SK-N-SH treated with all-trans-retinoic acid at 6 μM for 48 hours (cell line): ENCODE results near the gene TAF1C.
A peak's percentile ranks its signal among the peaks of the same experiment; 100 is the strongest.
"Not testable (repeated sequence)": the region's sequence is repeated elsewhere in the genome, so short reads cannot be mapped to it uniquely, and the experiment has no call there.

ENCODE experiments used
- ATAC-seq: fragments of 200-7000 bp; cut with Tn5 transposase; 3 replicates; pipeline ENCODE4 v1.9.1; 2020; ENCODE audit warnings: mild to moderate bottlenecking, moderate library complexity
- ARNTL ChIP-seq: fragments of 450-650 bp; formaldehyde crosslinking; IDR thresholded peaks from 2 replicates; pipeline ENCODE4 v1.5.0; 2020; ENCODE audit warnings: low read depth, mild to moderate bottlenecking, moderate library complexity, borderline replicate concordance
- BACH2 ChIP-seq: fragments of 250-450 bp; sonication (Bioruptor Pico); IDR thresholded peaks from 2 replicates; pipeline ENCODE4 v1.9.0; 2021; ENCODE audit warnings: mild to moderate bottlenecking, borderline replicate concordance
- CREB5 ChIP-seq: fragments of 250-450 bp; sonication (Bioruptor Pico); IDR thresholded peaks from 2 replicates; pipeline ENCODE4 v1.5.1; 2020; ENCODE audit warnings: low read depth, mild to moderate bottlenecking, moderate library complexity
- CSDC2 ChIP-seq: fragments of 250-450 bp; sonication (Bioruptor Pico); IDR thresholded peaks from 2 replicates; pipeline ENCODE4 v1.5.0; 2020; ENCODE audit warnings: mild to moderate bottlenecking, moderate library complexity
- CSRNP3 ChIP-seq: fragments of 250-450 bp; sonication (Bioruptor Pico); IDR thresholded peaks from 2 replicates; pipeline ENCODE4 v1.5.1; 2021; ENCODE audit warnings: mild to moderate bottlenecking, moderate library complexity
- ISL1 ChIP-seq: fragments of 250-450 bp; sonication (Bioruptor Pico); IDR thresholded peaks from 2 replicates; pipeline ENCODE4 v2.1.2; 2022; ENCODE audit warnings: mild to moderate bottlenecking, moderate library complexity
- PATZ1 ChIP-seq: fragments of 250-450 bp; sonication (Bioruptor Pico); IDR thresholded peaks from 2 replicates; pipeline ENCODE4 v1.8.0; 2020; ENCODE audit warnings: mild to moderate bottlenecking, moderate library complexity, borderline replicate concordance
- POU6F1 ChIP-seq: fragments of 250-450 bp; sonication (Bioruptor Pico); IDR thresholded peaks from 2 replicates; pipeline ENCODE4 v1.8.0; 2021; ENCODE audit warnings: low read depth, mild to moderate bottlenecking, moderate library complexity, borderline replicate concordance
- PPARA ChIP-seq: fragments of 250-450 bp; sonication (Bioruptor Pico); IDR thresholded peaks from 2 replicates; pipeline ENCODE4 v1.5.0; 2020; ENCODE audit warnings: mild to moderate bottlenecking, borderline replicate concordance
- RARB ChIP-seq: fragments of 250-450 bp; sonication (Bioruptor Pico); IDR thresholded peaks from 2 replicates; pipeline ENCODE4 v1.8.0; 2021; ENCODE audit warnings: mild to moderate bottlenecking, moderate library complexity
- SNAI2 ChIP-seq: fragments of 250-450 bp; sonication (Bioruptor Pico); IDR thresholded peaks from 2 replicates; pipeline ENCODE4 v1.5.0; 2020; ENCODE audit warnings: mild to moderate bottlenecking, moderate library complexity
- TCF4 ChIP-seq: fragments of 250-450 bp; sonication (Bioruptor Pico); IDR thresholded peaks from 2 replicates; pipeline ENCODE4 v1.8.0; 2021; ENCODE audit warnings: mild to moderate bottlenecking, moderate library complexity, borderline replicate concordance
- TOX ChIP-seq: fragments of 250-450 bp; sonication (Bioruptor Pico); IDR thresholded peaks from 2 replicates; pipeline ENCODE4 v1.8.0; 2021; ENCODE audit warnings: mild to moderate bottlenecking, moderate library complexity, borderline replicate concordance
- TSHZ2 ChIP-seq: fragments of 250-450 bp; sonication (Bioruptor Pico); IDR thresholded peaks from 2 replicates; pipeline ENCODE4 v1.5.0; 2020; ENCODE audit warnings: mild to moderate bottlenecking, moderate library complexity
- ZC3H10 ChIP-seq: fragments of 250-450 bp; sonication (Bioruptor Pico); IDR thresholded peaks from 2 replicates; pipeline ENCODE4 v1.5.1; 2021; ENCODE audit warnings: mild to moderate bottlenecking, moderate library complexity
- ZFP3 ChIP-seq: fragments of 250-450 bp; sonication (Bioruptor Pico); IDR thresholded peaks from 2 replicates; pipeline ENCODE4 v1.5.0; 2020; ENCODE audit warnings: mild to moderate bottlenecking, moderate library complexity
- ZFP30 ChIP-seq: fragments of 450-650 bp; formaldehyde crosslinking; IDR thresholded peaks from 2 replicates; pipeline ENCODE4 v1.5.0; 2022; ENCODE audit warnings: mild to moderate bottlenecking, moderate library complexity
- ZNF565 ChIP-seq: fragments of 450-650 bp; formaldehyde crosslinking; conservative IDR thresholded peaks from 2 replicates; pipeline ENCODE4 v1.5.0; 2020; ENCODE audit warnings: low read depth, mild to moderate bottlenecking, moderate library complexity
- ZNF70 ChIP-seq: fragments of 450-650 bp; formaldehyde crosslinking; IDR thresholded peaks from 2 replicates; pipeline ENCODE4 v1.5.0; 2020; ENCODE audit warnings: mild to moderate bottlenecking, moderate library complexity
- ZNF8 ChIP-seq: fragments of 450-650 bp; formaldehyde crosslinking; IDR thresholded peaks from 2 replicates; pipeline ENCODE4 v1.5.0; 2020; ENCODE audit warnings: mild to moderate bottlenecking, moderate library complexity

TAF1C gene

GRCh38 chr16:84220851-84221250 is 34.0 kb upstream of the TAF1C start:
- peak; percentile 65 for ATAC-seq
- TF ChIP-seq CSDC2 (CRISPR knock-in tag) (no peak), POU6F1 (no peak)

- no peak for ATAC-seq
- TF ChIP-seq ARNTL (CRISPR knock-in tag) = no peak
- no peak for TF ChIP-seq ZNF565
- no peak for TF ChIP-seq ZNF8
- TF ChIP-seq TOX = no peak
- no peak for TF ChIP-seq CSRNP3 (CRISPR knock-in tag)
- no peak for TF ChIP-seq ZFP3 (CRISPR knock-in tag)
- no peak for TF ChIP-seq RARB
- TF ChIP-seq PATZ1 (CRISPR knock-in tag) = no peak
- no peak for TF ChIP-seq SNAI2 (CRISPR knock-in tag)
- no peak for TF ChIP-seq ISL1 (CRISPR knock-in tag)
- TF ChIP-seq TSHZ2 (CRISPR knock-in tag) = no peak
- no peak for TF ChIP-seq CREB5 (CRISPR knock-in tag)
- no peak for TF ChIP-seq ZNF70 (CRISPR knock-in tag)
- TF ChIP-seq ZC3H10 (CRISPR knock-in tag) = no peak
- TF ChIP-seq ZFP30 = no peak
- TF ChIP-seq PPARA = no peak
Observed at GRCh38 chr16:84218956-84219355, 32.1 kb upstream of the TAF1C start.

GRCh38 chr16:84218176-84218823 is 31.4 kb upstream of the TAF1C start:
- no peak for ATAC-seq
- no peak for TF ChIP-seq CSDC2 (CRISPR knock-in tag)
- no peak for TF ChIP-seq ZFP30
- no peak for TF ChIP-seq PPARA

GRCh38 chr16:84216144-84216543 is 29.3 kb upstream of the TAF1C start:
- ATAC-seq = not testable (repeated sequence)

- peak; percentile 90 for ATAC-seq
- peak; percentile 44; the same call in 1 of the 2 replicates for TF ChIP-seq TCF4 (CRISPR knock-in tag)
- no peak for TF ChIP-seq ZNF8
- TF ChIP-seq PPARA = no peak
- TF ChIP-seq BACH2 (CRISPR knock-in tag) = no peak
- no peak for TF ChIP-seq ZNF70 (CRISPR knock-in tag)
Observed at GRCh38 chr16:84215531-84215930, 28.7 kb upstream of the TAF1C start.
